Brain microvascular endothelial cell (primary cell): ENCODE measurements around the gene LBX1.

Experiments used
- DNase-seq: peaks from one replicate; pipeline ENCODE4 v3.0.0-alpha.2; 2020
- H3K27ac ChIP-seq: fragments of 250-450 bp; sonication (Bioruptor Pico); 2 replicates; pipeline ENCODE4 v1.5.1; 2020; ENCODE audit warnings: mild to moderate bottlenecking, moderate library complexity
- H3K27me3 ChIP-seq: fragments of 250-450 bp; sonication (Bioruptor Pico); replicated peaks from 2 replicates; pipeline ENCODE4 v1.5.1; 2020; ENCODE audit warnings: mild to moderate bottlenecking
- H3K36me3 ChIP-seq: fragments of 250-450 bp; sonication (Bioruptor Pico); replicated peaks from 2 replicates; pipeline ENCODE4 v1.5.1; 2020; ENCODE audit warnings: mild to moderate bottlenecking
- H3K4me3 ChIP-seq: 2 replicates; pipeline ENCODE4 v1.5.1; 2011; ENCODE audit warnings: low read depth, mild to moderate bottlenecking, control low read depth, low read length, moderate library complexity
- CTCF ChIP-seq: IDR thresholded peaks from 2 replicates; pipeline ENCODE4 v1.5.1; 2011; ENCODE audit warnings: low read depth, mild to moderate bottlenecking, moderate library complexity, low read length, control low read depth, inconsistent platforms; ENCODE audit errors: missing control alignments
- in situ Hi-C: cut with HindIII; loops from 2 replicates; pipeline ENCODE4 v1.10.0; 2017; ENCODE audit warnings: low sequenced_read_pairs, low pct_ligation_motif_present

Gene LBX1

DNA sequence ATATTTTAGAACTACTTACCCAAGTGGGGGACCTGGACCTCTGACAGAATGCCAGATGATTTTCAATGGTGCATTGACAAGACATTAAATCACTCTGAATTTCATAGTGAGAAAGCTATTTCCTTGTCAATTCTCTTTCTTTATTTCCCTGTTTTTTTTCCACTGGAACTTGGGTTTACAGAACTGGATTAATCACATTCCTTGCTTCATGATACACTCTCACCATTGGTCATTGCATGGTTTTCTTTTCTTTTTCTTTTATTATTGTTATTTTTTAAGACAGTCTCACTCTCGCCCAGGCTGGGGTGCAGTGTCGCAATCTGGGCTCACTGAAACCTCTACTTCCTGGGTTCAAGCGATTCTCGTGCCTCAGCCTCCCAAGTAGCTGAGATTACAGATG lies 38.5 kb upstream of the LBX1 start:
- no peak for TF ChIP-seq CTCF
- DNase-seq: no peak
- H3K27ac ChIP-seq: no peak overlapping the region
- H3K4me3 ChIP-seq: no peak overlapping the region
- in situ Hi-C loops: no loop called here
- H3K27me3 ChIP-seq: peaks cover 5% of the 10 kb centered on the region
- H3K36me3 ChIP-seq: no peaks in the 10 kb centered on the region

DNA sequence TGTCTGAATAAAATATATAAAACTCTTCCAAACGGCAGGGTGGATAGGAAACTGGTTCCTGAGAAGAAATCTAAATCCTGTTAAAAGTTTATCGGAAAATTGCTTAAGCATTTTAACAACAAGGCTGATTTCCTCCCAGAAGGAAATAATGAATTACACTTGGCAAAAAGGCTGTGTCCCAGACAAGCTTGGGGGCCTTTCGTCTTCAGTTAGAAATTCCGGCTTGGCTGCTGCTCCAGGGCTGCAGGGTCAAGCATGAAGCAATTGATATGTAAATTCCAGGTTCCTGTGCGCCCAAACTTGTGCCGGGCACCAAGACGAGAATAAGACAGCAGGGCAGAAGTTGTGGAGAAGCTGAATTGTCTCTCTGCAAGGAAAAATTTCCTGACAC lies 38.0 kb upstream of the LBX1 start:
- Histone ChIP-seq H3K27ac (no peak overlapping the region), H3K36me3 (no peaks in the 10 kb centered on the region), H3K27me3 (peaks cover 7% of the 10 kb centered on the region), H3K4me3 (no peak overlapping the region)
- TF ChIP-seq CTCF: no peak
- DNase-seq: no peak
- in situ Hi-C loops: no loop called here

GRCh38 chr10:101266381-101267289 lies 37.4 kb upstream of the LBX1 start:
- Histone ChIP-seq H3K4me3 (no peak overlapping the region), H3K27me3 (peaks cover 10% of the 10 kb centered on the region), H3K36me3 (no peaks in the 10 kb centered on the region), H3K27ac (no peak overlapping the region)
- TF ChIP-seq CTCF: no peak
- DNase-seq: no peak
- in situ Hi-C loops: no loop called here

GRCh38 chr10:101263150-101263752 lies 34.0 kb upstream of the LBX1 start:
- no peak for DNase-seq

GRCh38 chr10:101262147-101262546 lies 32.9 kb upstream of the LBX1 start:
- H3K4me3 ChIP-seq: no peak overlapping the region
- peaks cover 11% of the 10 kb centered on the region for H3K27me3 ChIP-seq
- no peak for TF ChIP-seq CTCF
- H3K27ac ChIP-seq: no peak overlapping the region
- in situ Hi-C loops: no loop called here
- DNase-seq: no peak
- no peaks in the 10 kb centered on the region for H3K36me3 ChIP-seq

More at GRCh38 chr10:101263150-101263752, 34.0 kb upstream of the LBX1 start:
- in situ Hi-C loops: no loop called here
- peaks cover 11% of the 10 kb centered on the region for H3K27me3 ChIP-seq
- no peak overlapping the region for H3K27ac ChIP-seq
- no peaks in the 10 kb centered on the region for H3K36me3 ChIP-seq
- H3K4me3 ChIP-seq: no peak overlapping the region
- no peak for TF ChIP-seq CTCF
